ENCODE measurements around the gene OTOP3. TPM values are rescaled to one million over a fixed set of nuclear protein-coding genes. Genes with fewer than 3 reads are reported as not detected.

The OTOP3 gene
- total RNA-seq, 1 donor from 2014 or later: 0.74 TPM

- Histone ChIP-seq H3K4me3 (peak overlapping the region; percentile 47 to 74), H3K4me1 (peaks cover 29% of the 10 kb centered on the region), H3K9me3 (no peaks in the 10 kb centered on the region), H3K36me3 (no peaks in the 10 kb centered on the region), H3K27ac (no peak overlapping the region), H3K27me3 (no peaks in the 10 kb centered on the region)
- TF ChIP-seq POLR2AphosphoS5 (IDR thresholded peaks at IDR 0.05; ENCODE audit: insufficient read depth in 1 of 2, low read depth in 1 of 2) (no peak), POLR2A (IDR thresholded peaks at IDR 0.05) (no peak), CTCF (IDR thresholded peaks at IDR 0.05) (no peak)
- DNase-seq (ENCODE audit: extremely low spot score in 2 of 2): peak in 1 of 2 donors; percentile 60
- intact Hi-C loops (cut with DNase I): no loop called here
Measured at GRCh38 chr17:74971069-74971841, 35.6 kb downstream of the OTOP3 start.

- no peak for DNase-seq (ENCODE audit: extremely low spot score in 2 of 2)
- Histone ChIP-seq H3K4me1 (peaks cover 29% of the 10 kb centered on the region), H3K9me3 (no peaks in the 10 kb centered on the region), H3K27ac (no peak overlapping the region), H3K36me3 (no peaks in the 10 kb centered on the region), H3K4me3 (peak overlapping the region; percentile 47 to 74), H3K27me3 (no peaks in the 10 kb centered on the region)
- intact Hi-C loops (cut with DNase I): no loop called here
- TF ChIP-seq POLR2AphosphoS5 (IDR thresholded peaks at IDR 0.05; ENCODE audit: insufficient read depth in 1 of 2, low read depth in 1 of 2): no peak
- TF ChIP-seq CTCF (IDR thresholded peaks at IDR 0.05): no peak
- no peak for TF ChIP-seq POLR2A (IDR thresholded peaks at IDR 0.05)
Measured at GRCh38 chr17:74971842-74972106, 36.1 kb downstream of the OTOP3 start.

GRCh38 chr17:74972107-74972972 is 36.6 kb downstream of the OTOP3 start, which contains the start of gene HID1:
Gene HID1, minus strand, starts transcription at chr17:74972759. Its CDS starts 103 bp downstream, at chr17:74972656.
- intact Hi-C loops (cut with DNase I): no loop called here
- Histone ChIP-seq H3K4me3 (peak within 1 kb of the TSS; percentile 47 to 74), H3K4me1 (peaks cover 29% of the 10 kb centered on the region), H3K36me3 (no peaks in the 10 kb centered on the region), H3K9me3 (no peaks in the 10 kb centered on the region), H3K27me3 (no peaks in the 10 kb centered on the region), H3K27ac (no peak within 1 kb of the TSS)
- peak in 1 of 2 donors; percentile 54 for DNase-seq (ENCODE audit: extremely low spot score in 2 of 2)
- no peak for TF ChIP-seq CTCF (IDR thresholded peaks at IDR 0.05)
- TF ChIP-seq POLR2A (IDR thresholded peaks at IDR 0.05): no peak

- intact Hi-C loops (cut with DNase I): no loop called here
- H3K4me1 ChIP-seq: peaks cover 29% of the 10 kb centered on the region
- DNase-seq (ENCODE audit: extremely low spot score in 2 of 2): no peak
- no peaks in the 10 kb centered on the region for H3K9me3 ChIP-seq
- peak overlapping the region; percentile 47 to 74 for H3K4me3 ChIP-seq
- no peak overlapping the region for H3K27ac ChIP-seq
- H3K36me3 ChIP-seq: no peaks in the 10 kb centered on the region
- H3K27me3 ChIP-seq: no peaks in the 10 kb centered on the region
- TF ChIP-seq POLR2AphosphoS5 (IDR thresholded peaks at IDR 0.05; ENCODE audit: insufficient read depth in 1 of 2, low read depth in 1 of 2) (no peak), POLR2A (IDR thresholded peaks at IDR 0.05) (no peak), CTCF (IDR thresholded peaks at IDR 0.05) (no peak)
Measured at GRCh38 chr17:74972973-74973328, 37.3 kb downstream of the OTOP3 start.

GRCh38 chr17:74975943-74976342 is 40.2 kb downstream of the OTOP3 start:
- H3K27me3 ChIP-seq: no peaks in the 10 kb centered on the region
- intact Hi-C loops (cut with DNase I): no loop called here
- no peaks in the 10 kb centered on the region for H3K9me3 ChIP-seq
- H3K27ac ChIP-seq: no peak overlapping the region
- peaks cover 22% of the 10 kb centered on the region for H3K4me1 ChIP-seq
- no peak for DNase-seq (ENCODE audit: extremely low spot score in 2 of 2)
- TF ChIP-seq POLR2A (IDR thresholded peaks at IDR 0.05) (no peak), CTCF (IDR thresholded peaks at IDR 0.05) (no peak)
- no peak overlapping the region for H3K4me3 ChIP-seq
- no peaks in the 10 kb centered on the region for H3K36me3 ChIP-seq
